Measurements from ENCODE around the gene TRIM49. TPM values are rescaled to one million over a fixed set of nuclear protein-coding genes. Genes with fewer than 3 reads are reported as not detected.
"Not testable (repeated sequence)": the region's sequence is repeated elsewhere in the genome, so short reads cannot be mapped to it uniquely, and the experiment has no call there.

TRIM49 gene, protein sequence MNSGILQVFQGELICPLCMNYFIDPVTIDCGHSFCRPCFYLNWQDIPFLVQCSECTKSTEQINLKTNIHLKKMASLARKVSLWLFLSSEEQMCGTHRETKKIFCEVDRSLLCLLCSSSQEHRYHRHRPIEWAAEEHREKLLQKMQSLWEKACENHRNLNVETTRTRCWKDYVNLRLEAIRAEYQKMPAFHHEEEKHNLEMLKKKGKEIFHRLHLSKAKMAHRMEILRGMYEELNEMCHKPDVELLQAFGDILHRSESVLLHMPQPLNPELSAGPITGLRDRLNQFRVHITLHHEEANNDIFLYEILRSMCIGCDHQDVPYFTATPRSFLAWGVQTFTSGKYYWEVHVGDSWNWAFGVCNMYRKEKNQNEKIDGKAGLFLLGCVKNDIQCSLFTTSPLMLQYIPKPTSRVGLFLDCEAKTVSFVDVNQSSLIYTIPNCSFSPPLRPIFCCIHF
- total RNA-seq: not detected

DNA sequence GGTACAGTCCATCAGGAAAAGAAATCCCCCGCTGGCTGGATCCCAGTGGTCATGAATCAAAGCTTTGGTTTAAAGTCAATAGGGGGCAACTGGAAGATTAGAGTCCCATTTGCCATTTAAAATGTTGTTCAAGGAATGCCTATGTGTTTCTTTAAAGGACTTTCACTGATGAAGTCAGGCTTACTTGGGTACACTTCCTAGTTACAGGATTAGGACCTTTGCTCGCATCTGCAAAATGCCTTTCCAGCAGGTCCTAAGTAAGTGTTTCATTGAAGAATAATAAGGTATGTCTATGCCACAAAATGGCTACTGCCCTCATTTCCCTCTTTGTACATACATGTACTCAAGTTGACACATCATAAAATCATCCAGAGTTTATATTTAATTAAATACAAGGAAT, at the start of gene TRIM49:
Gene TRIM49, minus strand, starts transcription at position 101 of the 400 bp plus-strand sequence. CDS start 4,106 bp downstream, outside the sequence.
- H3K9me3 ChIP-seq; H3K36me3 ChIP-seq (replicated peaks in 1 of 2; ENCODE audit: insufficient read depth in 1 of 2, low read depth in 2 of 2); DNase-seq; ATAC-seq; H3K4me3 ChIP-seq; H3K27me3 ChIP-seq; intact Hi-C loops (cut with DNase I); H3K4me1 ChIP-seq; H3K27ac ChIP-seq: not testable (repeated sequence)
- WGBS, 2 donors: 70 to 75% methylated on average over 1 of the region's 2 CpGs

DNA sequence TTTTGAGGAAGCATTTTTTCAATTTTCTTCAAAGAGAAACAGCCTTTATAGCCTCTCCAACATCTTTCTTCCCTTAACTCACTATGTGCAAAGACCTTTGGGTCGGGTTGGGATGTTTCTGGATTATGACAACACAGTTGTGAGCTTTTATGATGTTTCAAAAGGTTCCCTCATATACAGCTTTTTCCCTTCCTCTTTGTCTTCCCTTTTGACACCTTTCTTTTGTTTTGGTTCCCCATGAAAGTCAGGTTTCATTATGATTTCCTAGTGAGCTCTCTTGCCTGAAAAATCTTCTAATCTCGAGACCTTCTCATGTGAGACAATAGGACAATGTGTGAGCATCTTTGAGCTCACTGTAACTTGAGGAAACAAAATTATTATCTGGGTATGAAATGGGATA, 18.3 kb upstream of the TRIM49 start:
- H3K27me3 ChIP-seq; H3K9me3 ChIP-seq; H3K36me3 ChIP-seq (replicated peaks in 1 of 2; ENCODE audit: insufficient read depth in 1 of 2, low read depth in 2 of 2); intact Hi-C loops (cut with DNase I); ATAC-seq; H3K4me3 ChIP-seq; H3K27ac ChIP-seq; H3K4me1 ChIP-seq; DNase-seq: not testable (repeated sequence)
- WGBS, 2 donors: 27 to 33% methylated on average over 2 of the region's 2 CpGs

DNA sequence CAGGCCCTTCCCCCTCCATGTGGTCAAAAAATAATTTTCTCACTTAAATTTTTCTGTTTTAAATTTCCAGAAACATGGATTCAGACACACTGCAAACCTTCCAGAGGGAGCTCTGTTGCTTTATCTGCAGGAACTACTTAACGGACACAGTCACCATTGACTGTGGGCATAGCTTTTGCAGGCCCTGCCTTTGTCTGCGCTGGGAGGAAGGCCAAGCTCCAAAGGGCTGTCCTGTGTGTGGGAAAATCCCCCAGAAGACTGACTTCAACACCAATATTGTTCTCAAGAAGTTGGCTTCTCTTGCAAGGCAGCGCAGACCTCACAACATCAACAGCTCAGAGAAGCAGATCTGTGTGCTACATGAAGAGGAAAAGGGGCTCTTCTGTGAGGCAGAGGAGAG, 11.6 kb upstream of the TRIM49 start:
- no CpG with 5 or more reads among the region's 3 CpGs for WGBS, 2 donors
- H3K4me1 ChIP-seq; H3K36me3 ChIP-seq (replicated peaks in 1 of 2; ENCODE audit: insufficient read depth in 1 of 2, low read depth in 2 of 2); DNase-seq; ATAC-seq; H3K27me3 ChIP-seq; H3K4me3 ChIP-seq; intact Hi-C loops (cut with DNase I); H3K27ac ChIP-seq; H3K9me3 ChIP-seq: not testable (repeated sequence)

DNA sequence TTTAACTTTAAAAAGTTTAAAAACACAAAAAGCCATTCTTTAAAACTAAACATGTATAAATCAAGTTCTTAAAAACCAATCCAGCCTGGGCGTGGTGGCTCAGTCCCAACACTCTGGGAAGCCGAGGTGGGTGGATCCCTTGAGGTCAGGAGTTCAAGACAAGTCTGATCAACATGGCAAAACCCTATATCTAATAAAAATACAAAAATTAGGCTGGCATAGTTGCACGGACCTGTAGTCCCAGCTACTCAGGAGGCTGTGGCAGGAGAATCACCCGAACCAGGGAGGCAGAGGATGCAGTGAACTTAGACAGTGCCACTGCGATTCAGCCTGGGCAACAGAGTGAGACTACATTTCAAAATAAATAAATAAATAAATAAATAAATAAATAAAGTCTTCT, 5.2 kb upstream of the TRIM49 start:
- H3K4me1 ChIP-seq; H3K27ac ChIP-seq; H3K27me3 ChIP-seq; H3K9me3 ChIP-seq; DNase-seq; intact Hi-C loops (cut with DNase I); ATAC-seq; H3K4me3 ChIP-seq; H3K36me3 ChIP-seq (replicated peaks in 1 of 2; ENCODE audit: insufficient read depth in 1 of 2, low read depth in 2 of 2): not testable (repeated sequence)
- WGBS, 2 donors: 55 to 57% methylated on average over 5 of the region's 5 CpGs

DNA sequence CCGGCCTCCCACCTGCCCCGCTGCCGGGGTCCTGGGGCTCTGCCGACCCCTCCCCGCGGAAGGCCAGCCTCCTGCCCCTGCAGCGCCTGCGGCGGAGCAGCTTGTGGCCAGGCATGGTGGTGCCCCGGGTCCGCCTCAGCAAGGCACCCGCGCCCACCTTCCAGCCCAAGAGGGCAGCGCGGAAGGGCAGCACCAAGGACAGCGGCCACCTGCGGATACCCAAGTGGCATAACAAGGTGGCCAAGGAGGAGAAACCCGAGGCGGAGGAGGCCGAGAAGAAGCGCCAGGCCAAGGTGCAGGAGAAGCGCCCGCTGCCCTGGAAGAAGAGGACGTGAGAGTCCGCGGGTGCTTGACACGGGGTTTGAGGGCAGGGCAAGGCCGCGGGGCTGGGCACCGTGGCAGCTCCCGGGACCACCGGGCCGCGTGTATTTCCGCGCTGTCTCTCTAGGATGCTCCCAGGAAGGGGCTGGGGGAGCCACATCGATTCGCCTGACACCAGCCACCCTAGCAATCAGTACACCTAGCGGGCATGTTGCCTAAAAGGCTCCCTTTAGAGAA, 20.8 kb downstream of the TRIM49 start:
- H3K4me1 ChIP-seq; H3K9me3 ChIP-seq; H3K27ac ChIP-seq; intact Hi-C loops (cut with DNase I); ATAC-seq; H3K36me3 ChIP-seq (replicated peaks in 1 of 2; ENCODE audit: insufficient read depth in 1 of 2, low read depth in 2 of 2); H3K27me3 ChIP-seq; H3K4me3 ChIP-seq; DNase-seq: not testable (repeated sequence)
- 31% methylated on average over 25 of the region's 39 CpGs; no CpG with 5 or more reads in 1 of the 2 donors for WGBS, 2 donors

DNA sequence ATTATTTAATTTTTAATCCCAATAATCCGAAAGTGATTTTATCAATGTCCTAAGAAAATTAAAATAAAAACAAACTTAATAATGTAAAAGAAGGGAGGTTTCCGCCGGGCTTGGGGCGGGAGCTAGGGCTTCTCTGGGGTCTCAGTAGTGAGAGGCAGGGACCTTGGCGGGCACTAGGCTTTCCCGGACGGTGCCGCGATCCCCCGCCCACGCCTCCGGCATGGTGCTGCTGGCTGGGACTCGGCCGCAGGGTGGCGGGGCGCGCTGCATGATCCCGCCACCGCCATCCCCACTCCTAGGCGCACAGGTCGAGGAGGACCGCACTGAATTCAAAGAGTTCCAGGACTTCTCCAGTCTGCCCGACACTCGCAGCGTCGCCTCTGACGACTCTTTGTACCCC, 22.6 kb downstream of the TRIM49 start:
- H3K4me1 ChIP-seq; H3K9me3 ChIP-seq; H3K27me3 ChIP-seq; H3K27ac ChIP-seq; DNase-seq; H3K36me3 ChIP-seq (replicated peaks in 1 of 2; ENCODE audit: insufficient read depth in 1 of 2, low read depth in 2 of 2); H3K4me3 ChIP-seq; ATAC-seq; intact Hi-C loops (cut with DNase I): not testable (repeated sequence)
- 25 to 31% methylated on average over 1 to 12 of the region's 27 CpGs for WGBS, 2 donors

DNA sequence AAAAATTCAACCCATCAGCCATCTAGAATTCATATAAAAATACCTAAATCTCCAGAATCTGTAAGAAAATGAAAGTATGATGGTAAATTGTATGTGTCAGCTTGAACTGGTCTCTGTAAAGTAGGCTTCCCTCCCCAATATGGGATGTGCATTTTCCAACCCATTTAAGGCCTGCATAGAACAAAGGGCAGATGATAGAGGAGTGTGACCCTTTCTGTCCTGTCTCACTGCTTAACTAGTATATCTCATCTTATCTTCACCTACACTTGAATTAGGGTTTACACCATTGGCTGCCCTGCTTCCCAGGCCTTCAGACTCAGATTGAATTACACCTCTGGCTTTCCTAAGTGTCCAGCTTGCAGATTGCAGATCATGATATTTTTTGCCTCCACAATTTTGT, 57.6 kb downstream of the TRIM49 start:
- ATAC-seq; intact Hi-C loops (cut with DNase I); H3K27ac ChIP-seq; H3K9me3 ChIP-seq; H3K27me3 ChIP-seq; DNase-seq; H3K4me3 ChIP-seq; H3K4me1 ChIP-seq; H3K36me3 ChIP-seq (replicated peaks in 1 of 2; ENCODE audit: insufficient read depth in 1 of 2, low read depth in 2 of 2): not testable (repeated sequence)

Small RNA genes within 50 kb of the gene (small RNA-seq; reads per million reads assigned to genes)
- gene AP003122.3: not detected

Other genes starting within 250 kb of the TRIM49 start
- gene TRIM77, start 98.3 kb downstream of the TRIM49 start, total RNA-seq: not detected
- gene TRIM64B, start 69.9 kb upstream of the TRIM49 start, total RNA-seq: not detected
- not detected for gene TRIM49D1, start 113.7 kb upstream of the TRIM49 start, total RNA-seq
- not detected for gene TRIM49D2, start 115.5 kb upstream of the TRIM49 start, total RNA-seq
- not detected for gene TRIM64, start 157.5 kb upstream of the TRIM49 start, total RNA-seq
- not detected for gene TRIM49C, start 222.5 kb upstream of the TRIM49 start, total RNA-seq